ENCODE data around the gene TMTC2.

TMTC2 gene

GRCh38 chr12:83031196-83031595, 344.5 kb downstream of the TMTC2 start:
- no peak for DNase-seq

GRCh38 chr12:83036847-83037246, 350.1 kb downstream of the TMTC2 start:
- peak; percentile 53 for DNase-seq

- no peak for DNase-seq
These were observed 352.7 kb downstream of the TMTC2 start for GRCh38 chr12:83039413-83039812.

GRCh38 chr12:83040339-83040738, 353.6 kb downstream of the TMTC2 start:
- no peak for DNase-seq

GRCh38 chr12:83040991-83041390, 354.3 kb downstream of the TMTC2 start:
- no peak for DNase-seq

- peak; percentile 12 for DNase-seq
These were observed 355.9 kb downstream of the TMTC2 start for GRCh38 chr12:83042441-83043200.

- DNase-seq, result no peak
These were observed 358.0 kb downstream of the TMTC2 start for GRCh38 chr12:83044736-83045135.

GRCh38 chr12:83046019-83046418, 359.3 kb downstream of the TMTC2 start:
- no peak for DNase-seq

GRCh38 chr12:83049306-83049705, 362.6 kb downstream of the TMTC2 start:
- no peak for DNase-seq

GRCh38 chr12:83052890-83053541, 366.3 kb downstream of the TMTC2 start:
- DNase-seq, result peak; percentile 78

GRCh38 chr12:83057436-83057835, 370.7 kb downstream of the TMTC2 start:
- DNase-seq, result no peak

GRCh38 chr12:83059107-83059506, 372.4 kb downstream of the TMTC2 start:
- no peak for DNase-seq

GRCh38 chr12:83065562-83065961, 378.9 kb downstream of the TMTC2 start:
- no peak for DNase-seq

- DNase-seq, result no peak
These were observed 381.3 kb downstream of the TMTC2 start for GRCh38 chr12:83067981-83068380.

GRCh38 chr12:83074358-83074894, 387.7 kb downstream of the TMTC2 start:
- DNase-seq, result no peak

- no peak for DNase-seq
These were observed 388.8 kb downstream of the TMTC2 start for GRCh38 chr12:83075471-83075870.

- DNase-seq, result no peak
These were observed 390.3 kb downstream of the TMTC2 start for GRCh38 chr12:83077041-83077440.

GRCh38 chr12:83082690-83083276, 396.1 kb downstream of the TMTC2 start:
- no peak for DNase-seq

- no peak for DNase-seq
These were observed 396.9 kb downstream of the TMTC2 start for GRCh38 chr12:83083616-83084015.

GRCh38 chr12:83084516-83085234, 398.0 kb downstream of the TMTC2 start:
- no peak for DNase-seq

- no peak for DNase-seq
These were observed 399.3 kb downstream of the TMTC2 start for GRCh38 chr12:83086023-83086422.

GRCh38 chr12:83089575-83089974, 402.9 kb downstream of the TMTC2 start:
- no peak for DNase-seq

GRCh38 chr12:83092129-83092528, 405.4 kb downstream of the TMTC2 start:
- no peak for DNase-seq
